H9 (cell line): ENCODE data around the gene TPP1. TPM values are rescaled to one million over a fixed set of nuclear protein-coding genes. Genes with fewer than 3 reads are reported as not detected.
A peak's percentile ranks its signal among the peaks of the same experiment; 100 is the strongest.

Experiments used
- DNase-seq: peaks from one replicate; pipeline ENCODE4 v3.0.0-alpha.2; 2017
- H2AFZ ChIP-seq: one replicate; pipeline ENCODE4 v1.6.1; 2013; ENCODE audit warnings: mild to moderate bottlenecking, low read length, control low read depth, moderate library complexity
- H2AK5ac ChIP-seq: 2 replicates; pipeline ENCODE4 v1.6.1; 2013; ENCODE audit warnings: low read length, control low read depth, mixed read lengths; ENCODE audit not compliant: insufficient read length
- H2BK120ac ChIP-seq: one replicate; pipeline ENCODE4 v1.6.1; 2013; ENCODE audit warnings: low read depth, mild to moderate bottlenecking, low read length, control low read depth, inconsistent platforms; ENCODE audit not compliant: poor library complexity, severe bottlenecking
- H2BK12ac ChIP-seq: 2 replicates; pipeline ENCODE4 v1.6.1; 2013; ENCODE audit warnings: low read length, control low read depth, mixed read lengths, low read depth; ENCODE audit not compliant: insufficient read length
- H2BK15ac ChIP-seq: 2 replicates; pipeline ENCODE4 v1.6.1; 2013; ENCODE audit warnings: low read depth, low read length, control low read depth
- H2BK20ac ChIP-seq: one replicate; pipeline ENCODE4 v1.6.1; 2013; ENCODE audit warnings: low read depth, mild to moderate bottlenecking, low read length, control low read depth, inconsistent platforms; ENCODE audit not compliant: poor library complexity, severe bottlenecking
- H2BK5ac ChIP-seq: 2 replicates; pipeline ENCODE4 v1.6.1; 2013; ENCODE audit warnings: low read length, control low read depth, mixed read lengths; ENCODE audit not compliant: insufficient read length
- H3K14ac ChIP-seq: 2 replicates; pipeline ENCODE4 v1.6.1; 2013; ENCODE audit warnings: low read length, control low read depth; ENCODE audit not compliant: insufficient read depth
- H3K18ac ChIP-seq: 2 replicates; pipeline ENCODE4 v1.6.1; 2013; ENCODE audit warnings: low read depth, mild to moderate bottlenecking, mixed read lengths, low read length, control low read depth; ENCODE audit not compliant: insufficient read length
- H3K23ac ChIP-seq: 2 replicates; pipeline ENCODE4 v1.6.1; 2013; ENCODE audit warnings: low read length, control low read depth, mixed read lengths, low read depth; ENCODE audit not compliant: insufficient read length
- H3K23me2 ChIP-seq: 2 replicates; pipeline ENCODE4 v1.6.1; 2013; ENCODE audit warnings: low read depth, mild to moderate bottlenecking, mixed read lengths, low read length, control low read depth; ENCODE audit not compliant: insufficient read length, poor library complexity, severe bottlenecking
- H3K27ac ChIP-seq: 2 replicates; pipeline ENCODE4 v1.5.1; 2013; ENCODE audit warnings: low read length, control low read depth, mixed read lengths, low read depth; ENCODE audit not compliant: insufficient read length
- H3K27me3 ChIP-seq: 2 replicates; pipeline ENCODE4 v1.6.1; 2013; ENCODE audit warnings: low read length, control low read depth, inconsistent platforms; ENCODE audit not compliant: insufficient read depth
- H3K4ac ChIP-seq: 2 replicates; pipeline ENCODE4 v1.6.1; 2013; ENCODE audit warnings: low read depth, mild to moderate bottlenecking, control low read depth, inconsistent platforms, low read length, moderate library complexity
- H3K4me1 ChIP-seq: 2 replicates; pipeline ENCODE4 v1.6.1; 2013; ENCODE audit warnings: low read length, control low read depth, inconsistent platforms; ENCODE audit not compliant: insufficient read depth
- H3K4me2 ChIP-seq: 2 replicates; pipeline ENCODE4 v1.6.1; 2013; ENCODE audit warnings: low read length, control low read depth, mixed read lengths; ENCODE audit not compliant: insufficient read length, insufficient read depth
- H3K56ac ChIP-seq: 2 replicates; pipeline ENCODE4 v1.6.1; 2013; ENCODE audit warnings: low read depth, mild to moderate bottlenecking, mixed read lengths, low read length, control low read depth; ENCODE audit not compliant: insufficient read length
- H3K79me1 ChIP-seq: 2 replicates; pipeline ENCODE4 v1.6.1; 2013; ENCODE audit warnings: low read depth, mild to moderate bottlenecking, moderate library complexity, low read length, control low read depth, inconsistent platforms; ENCODE audit not compliant: insufficient read depth, poor library complexity, severe bottlenecking
- H3K79me2 ChIP-seq: 2 replicates; pipeline ENCODE4 v1.6.1; 2013; ENCODE audit warnings: low read length, control low read depth, inconsistent platforms; ENCODE audit not compliant: insufficient read depth
- H3K9ac ChIP-seq: 2 replicates; pipeline ENCODE4 v1.6.1; 2013; ENCODE audit warnings: low read length, control low read depth, mixed read lengths; ENCODE audit not compliant: insufficient read length; ENCODE audit errors: extremely low read depth
- H3K9me3 ChIP-seq: one replicate; pipeline ENCODE4 v1.6.1; 2013; ENCODE audit warnings: low read depth, low read length, inconsistent platforms; ENCODE audit not compliant: control insufficient read depth
- H3T11ph ChIP-seq: one replicate; pipeline ENCODE4 v1.6.1; 2013; ENCODE audit warnings: mild to moderate bottlenecking, low read length, control low read depth, inconsistent platforms
- H4K20me1 ChIP-seq: one replicate; pipeline ENCODE4 v1.6.1; 2013; ENCODE audit not compliant: control insufficient read depth, insufficient read length, insufficient read depth
- H4K5ac ChIP-seq: 2 replicates; pipeline ENCODE4 v1.6.1; 2013; ENCODE audit warnings: low read depth, mild to moderate bottlenecking, mixed read lengths, low read length, control low read depth; ENCODE audit not compliant: insufficient read length
- H4K8ac ChIP-seq: replicated peaks from 2 replicates; pipeline ENCODE4 v1.6.1; 2013; ENCODE audit warnings: low read length, control low read depth, mixed read lengths, low read depth; ENCODE audit not compliant: insufficient read length
- H4K91ac ChIP-seq: 2 replicates; pipeline ENCODE4 v1.6.1; 2013; ENCODE audit warnings: low read depth, mild to moderate bottlenecking, moderate library complexity, mixed read lengths, low read length, control low read depth; ENCODE audit not compliant: insufficient read length
- H3K27ac Mint-ChIP-seq, 3 experiments: 2 replicates in 2 of 3; 3 replicates in 1 of 3; pipeline ENCODE4 v1.8.0; 2020 to 2021; ENCODE audit warnings: mixed read lengths in 3 of 3, mild to moderate bottlenecking in 1 of 3, moderate library complexity in 1 of 3
- H3K27me3 Mint-ChIP-seq: 2 replicates; pipeline ENCODE4 v1.8.0; 2021; ENCODE audit warnings: low read depth, mild to moderate bottlenecking, moderate library complexity, mixed read lengths
- H3K36me3 Mint-ChIP-seq, 3 experiments: 2 replicates in 2 of 3; 3 replicates in 1 of 3; pipeline ENCODE4 v1.8.0; 2020 to 2021; ENCODE audit warnings: low read depth in 3 of 3, mixed read lengths in 3 of 3; ENCODE audit not compliant: insufficient read depth in 1 of 3
- H3K4me1 Mint-ChIP-seq, 2 experiments: 2 replicates each; pipeline ENCODE4 v1.8.0; 2020; ENCODE audit warnings: mixed read lengths in 2 of 2
- H3K4me3 Mint-ChIP-seq, 2 experiments: 2 replicates in 1 of 2; 3 replicates in 1 of 2; pipeline ENCODE4 v1.8.0; 2020 to 2021; ENCODE audit warnings: mild to moderate bottlenecking in 2 of 2, mixed read lengths in 2 of 2, moderate library complexity in 1 of 2
- H3K9me3 Mint-ChIP-seq, 2 experiments: 2 replicates in 1 of 2; 3 replicates in 1 of 2; pipeline ENCODE4 v1.8.0; 2020; ENCODE audit warnings: mild to moderate bottlenecking in 2 of 2, mixed read lengths in 2 of 2, moderate library complexity in 1 of 2
- CTCF ChIP-seq: fragments of 200-600 bp; sonication (generic); conservative IDR thresholded peaks from 3 replicates; pipeline ENCODE4 v1.8.0; 2021; ENCODE audit warnings: antibody characterized with exemption, mild to moderate bottlenecking
- WGBS: extraction: QIAGEN DNeasy Blood & Tissue Kit; methylation state at CpG from one replicate; pipeline ENCODE4 v1.1.7; 2013; ENCODE audit warnings: missing lambda C conversion rate, low lambda C conversion rate, mixed read lengths; ENCODE audit not compliant: insufficient read length; ENCODE audit errors: extremely low coverage; 5-methylcytosine and 5-hydroxymethylcytosine counted together
- total RNA-seq: library from RNA; stranded (reverse); gene quantifications from 2 replicates; pipeline ENCODE4 v1.2.1, GENCODE V29; 2021

TPP1 gene
- total RNA-seq, 1 experiment from 2014 or later, result 37.2 TPM

GRCh38 chr11:6608726-6609501 lies 10.3 kb downstream of the TPP1 start:
- H3K23ac ChIP-seq, result no peak overlapping the region
- H4K20me1 ChIP-seq, result no peaks in the 10 kb centered on the region
- WGBS, result no CpG with 5 or more reads among the region's 14 CpGs
- H3K9ac ChIP-seq, result no peak overlapping the region
- no peak overlapping the region for H3K56ac ChIP-seq
- H2BK15ac ChIP-seq, result no peak overlapping the region
- no peak overlapping the region for H3K27ac ChIP-seq
- no peak overlapping the region for H3K14ac ChIP-seq
- H3K4me1 Mint-ChIP-seq, result peaks cover 24% of the 10 kb centered on the region in 2 experiments
- H4K91ac ChIP-seq, result no peak overlapping the region
- H3K36me3 Mint-ChIP-seq, result peaks cover 32 to 51% (median 46%) of the 10 kb centered on the region in 3 experiments; a peak in 6 of 7 replicates
- H2AFZ ChIP-seq, result no peak overlapping the region
- H3K4me3 Mint-ChIP-seq, result peak overlapping the region in 1 of 2 experiments; percentile 31; a peak in 2 of 5 replicates
- no peaks in the 10 kb centered on the region for H3K79me1 ChIP-seq
- H3K27me3 Mint-ChIP-seq, result no peaks in the 10 kb centered on the region; the same call in 1 of the 2 replicates
- no peaks in the 10 kb centered on the region; the same call in 1 of the 2 replicates for H3K4me1 ChIP-seq
- H2BK12ac ChIP-seq, result no peak overlapping the region
- no peak overlapping the region for H3K4ac ChIP-seq
- H3K23me2 ChIP-seq, result peaks cover 19% of the 10 kb centered on the region
- H3K79me2 ChIP-seq, result no peaks in the 10 kb centered on the region
- no peaks in the 10 kb centered on the region for H3K9me3 ChIP-seq
- H3K9me3 Mint-ChIP-seq, result no peaks in the 10 kb centered on the region
- no peaks in the 10 kb centered on the region for H3K27me3 ChIP-seq
- H3K27ac Mint-ChIP-seq, result peak overlapping the region in 2 of 3 experiments; percentile 22 to 65; a peak in 2 of 7 replicates
- no peak overlapping the region for H4K5ac ChIP-seq
- H3K4me2 ChIP-seq, result no peak overlapping the region
- H2AK5ac ChIP-seq, result no peak overlapping the region
- TF ChIP-seq CTCF, result no peak
- H3K18ac ChIP-seq, result no peak overlapping the region
- H2BK120ac ChIP-seq, result no peak overlapping the region
- no peak overlapping the region for H2BK20ac ChIP-seq
- H4K8ac ChIP-seq, result no peak overlapping the region
- peak; percentile 20 for DNase-seq
- no peak overlapping the region for H2BK5ac ChIP-seq
- H3T11ph ChIP-seq, result no peak overlapping the region
